HepG2 (cell line): ENCODE data around the gene SS18L1. TPM values are rescaled to one million over a fixed set of nuclear protein-coding genes. Genes with fewer than 3 reads are reported as not detected.
A peak's percentile ranks its signal among the peaks of the same experiment; 100 is the strongest.

Source experiments
- AFF4 ChIP-seq: sonication (generic); formaldehyde crosslinking; IDR thresholded peaks from 2 replicates; pipeline ENCODE4 v1.4.0; 2020; ENCODE audit warnings: missing genetic modification reagents
- CBX5 ChIP-seq: sonication (generic); formaldehyde crosslinking; IDR thresholded peaks from 2 replicates; pipeline ENCODE4 v1.4.0; 2020; ENCODE audit warnings: missing genetic modification reagents, borderline replicate concordance
- KDM3A ChIP-seq: IDR thresholded peaks from 2 replicates; pipeline ENCODE4 v1.6.1; 2018; ENCODE audit warnings: low read depth, missing compliant biosample characterization
- POGZ ChIP-seq: sonication (generic); formaldehyde crosslinking; IDR thresholded peaks from 2 replicates; pipeline ENCODE4 v1.4.0; 2020; ENCODE audit warnings: mild to moderate bottlenecking, missing genetic modification reagents
- ZNF317 ChIP-seq: sonication (generic); formaldehyde crosslinking; IDR thresholded peaks from 2 replicates; pipeline ENCODE4 v1.5.0; 2020; ENCODE audit warnings: mild to moderate bottlenecking, missing genetic modification reagents
- ZNF44 ChIP-seq: sonication (generic); formaldehyde crosslinking; IDR thresholded peaks from 2 replicates; pipeline ENCODE4 v1.5.1; 2020; ENCODE audit warnings: mild to moderate bottlenecking, missing genetic modification reagents
- ZNF883 ChIP-seq: sonication (generic); formaldehyde crosslinking; IDR thresholded peaks from 2 replicates; pipeline ENCODE4 v1.5.1; 2020; ENCODE audit warnings: mild to moderate bottlenecking, missing genetic modification reagents; ENCODE audit errors: not compliant biosample characterization
- polyA plus RNA-seq, 8 experiments: library from polyadenylated mRNA; depleted of rRNA in 3 of 8; stranded (reverse) in 7 of 8; unstranded in 1 of 8; fragments of >200 nt; fragmentation: Illumina TruSeq in 4 of 8; extraction: Trizol in 4 of 8; gene quantifications; 2 replicates each; pipeline versions ENCODE4 v1.2.1 to v1.2.3, GENCODE V29; 2011 to 2016; ENCODE audit warnings: low read depth in 4 of 8, missing spikeins in 1 of 8, mixed read lengths in 1 of 8; ENCODE audit not compliant: insufficient read depth in 1 of 8
- total RNA-seq, 5 experiments: library from RNA; depleted of rRNA; stranded (reverse); fragments of >200 nt; fragmentation: Illumina TruSeq; extraction: Trizol; gene quantifications; 2 replicates each; pipeline ENCODE4 v1.2.3, GENCODE V29; 2016; ENCODE audit warnings: low read depth in 1 of 5
- TF ChIP-seq, protein P1 (sequence below): sonication (generic); formaldehyde crosslinking; IDR thresholded peaks from 2 replicates; pipeline ENCODE4 v1.5.1; 2020; ENCODE audit warnings: mild to moderate bottlenecking, missing genetic modification reagents, borderline replicate concordance
- TF ChIP-seq, protein P2 (sequence below): sonication (generic); formaldehyde crosslinking; IDR thresholded peaks from 2 replicates; pipeline ENCODE4 v1.4.0; 2020; ENCODE audit warnings: mild to moderate bottlenecking, missing genetic modification reagents
- TF ChIP-seq, protein P3 (sequence below): sonication (generic); formaldehyde crosslinking; IDR thresholded peaks from 2 replicates; pipeline ENCODE4 v1.4.0; 2020; ENCODE audit warnings: missing genetic modification reagents
- TF ChIP-seq, protein P4 (sequence below): sonication (generic); formaldehyde crosslinking; IDR thresholded peaks from 2 replicates; pipeline ENCODE4 v1.4.0; 2020; ENCODE audit warnings: mild to moderate bottlenecking, missing genetic modification reagents

The SS18L1 gene
- total and polyA plus RNA-seq, 2 of the 13 experiments (the other 11 are each of a cell fraction or from before 2014, with no cell fraction given) = 17.8 to 27.6 TPM

GRCh38 chr20:62148908-62149314, 5.3 kb downstream of the SS18L1 start (continued):
- TF ChIP-seq AFF4 (CRISPR knock-in tag) (no peak), ZNF44 (CRISPR knock-in tag) (no peak), POGZ (0 out of 2 replicates have a peak, but pooled peaks have one; percentile 4), ZNF883 (CRISPR knock-in tag) (peak; percentile 65), KDM3A (CRISPR knock-in tag) (no peak), CBX5 (no peak), ZNF317 (CRISPR knock-in tag) (no peak)
- TF ChIP-seq, protein P1, sequence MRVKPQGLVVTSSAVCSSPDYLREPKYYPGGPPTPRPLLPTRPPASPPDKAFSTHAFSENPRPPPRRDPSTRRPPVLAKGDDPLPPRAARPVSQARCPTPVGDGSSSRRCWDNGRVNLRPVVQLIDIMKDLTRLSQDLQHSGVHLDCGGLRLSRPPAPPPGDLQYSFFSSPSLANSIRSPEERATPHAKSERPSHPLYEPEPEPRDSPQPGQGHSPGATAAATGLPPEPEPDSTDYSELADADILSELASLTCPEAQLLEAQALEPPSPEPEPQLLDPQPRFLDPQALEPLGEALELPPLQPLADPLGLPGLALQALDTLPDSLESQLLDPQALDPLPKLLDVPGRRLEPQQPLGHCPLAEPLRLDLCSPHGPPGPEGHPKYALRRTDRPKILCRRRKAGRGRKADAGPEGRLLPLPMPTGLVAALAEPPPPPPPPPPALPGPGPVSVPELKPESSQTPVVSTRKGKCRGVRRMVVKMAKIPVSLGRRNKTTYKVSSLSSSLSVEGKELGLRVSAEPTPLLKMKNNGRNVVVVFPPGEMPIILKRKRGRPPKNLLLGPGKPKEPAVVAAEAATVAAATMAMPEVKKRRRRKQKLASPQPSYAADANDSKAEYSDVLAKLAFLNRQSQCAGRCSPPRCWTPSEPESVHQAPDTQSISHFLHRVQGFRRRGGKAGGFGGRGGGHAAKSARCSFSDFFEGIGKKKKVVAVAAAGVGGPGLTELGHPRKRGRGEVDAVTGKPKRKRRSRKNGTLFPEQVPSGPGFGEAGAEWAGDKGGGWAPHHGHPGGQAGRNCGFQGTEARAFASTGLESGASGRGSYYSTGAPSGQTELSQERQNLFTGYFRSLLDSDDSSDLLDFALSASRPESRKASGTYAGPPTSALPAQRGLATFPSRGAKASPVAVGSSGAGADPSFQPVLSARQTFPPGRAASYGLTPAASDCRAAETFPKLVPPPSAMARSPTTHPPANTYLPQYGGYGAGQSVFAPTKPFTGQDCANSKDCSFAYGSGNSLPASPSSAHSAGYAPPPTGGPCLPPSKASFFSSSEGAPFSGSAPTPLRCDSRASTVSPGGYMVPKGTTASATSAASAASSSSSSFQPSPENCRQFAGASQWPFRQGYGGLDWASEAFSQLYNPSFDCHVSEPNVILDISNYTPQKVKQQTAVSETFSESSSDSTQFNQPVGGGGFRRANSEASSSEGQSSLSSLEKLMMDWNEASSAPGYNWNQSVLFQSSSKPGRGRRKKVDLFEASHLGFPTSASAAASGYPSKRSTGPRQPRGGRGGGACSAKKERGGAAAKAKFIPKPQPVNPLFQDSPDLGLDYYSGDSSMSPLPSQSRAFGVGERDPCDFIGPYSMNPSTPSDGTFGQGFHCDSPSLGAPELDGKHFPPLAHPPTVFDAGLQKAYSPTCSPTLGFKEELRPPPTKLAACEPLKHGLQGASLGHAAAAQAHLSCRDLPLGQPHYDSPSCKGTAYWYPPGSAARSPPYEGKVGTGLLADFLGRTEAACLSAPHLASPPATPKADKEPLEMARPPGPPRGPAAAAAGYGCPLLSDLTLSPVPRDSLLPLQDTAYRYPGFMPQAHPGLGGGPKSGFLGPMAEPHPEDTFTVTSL = no peak
- TF ChIP-seq, protein P2, sequence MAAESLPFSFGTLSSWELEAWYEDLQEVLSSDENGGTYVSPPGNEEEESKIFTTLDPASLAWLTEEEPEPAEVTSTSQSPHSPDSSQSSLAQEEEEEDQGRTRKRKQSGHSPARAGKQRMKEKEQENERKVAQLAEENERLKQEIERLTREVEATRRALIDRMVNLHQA (CRISPR knock-in tag) = no peak
- TF ChIP-seq, protein P3, sequence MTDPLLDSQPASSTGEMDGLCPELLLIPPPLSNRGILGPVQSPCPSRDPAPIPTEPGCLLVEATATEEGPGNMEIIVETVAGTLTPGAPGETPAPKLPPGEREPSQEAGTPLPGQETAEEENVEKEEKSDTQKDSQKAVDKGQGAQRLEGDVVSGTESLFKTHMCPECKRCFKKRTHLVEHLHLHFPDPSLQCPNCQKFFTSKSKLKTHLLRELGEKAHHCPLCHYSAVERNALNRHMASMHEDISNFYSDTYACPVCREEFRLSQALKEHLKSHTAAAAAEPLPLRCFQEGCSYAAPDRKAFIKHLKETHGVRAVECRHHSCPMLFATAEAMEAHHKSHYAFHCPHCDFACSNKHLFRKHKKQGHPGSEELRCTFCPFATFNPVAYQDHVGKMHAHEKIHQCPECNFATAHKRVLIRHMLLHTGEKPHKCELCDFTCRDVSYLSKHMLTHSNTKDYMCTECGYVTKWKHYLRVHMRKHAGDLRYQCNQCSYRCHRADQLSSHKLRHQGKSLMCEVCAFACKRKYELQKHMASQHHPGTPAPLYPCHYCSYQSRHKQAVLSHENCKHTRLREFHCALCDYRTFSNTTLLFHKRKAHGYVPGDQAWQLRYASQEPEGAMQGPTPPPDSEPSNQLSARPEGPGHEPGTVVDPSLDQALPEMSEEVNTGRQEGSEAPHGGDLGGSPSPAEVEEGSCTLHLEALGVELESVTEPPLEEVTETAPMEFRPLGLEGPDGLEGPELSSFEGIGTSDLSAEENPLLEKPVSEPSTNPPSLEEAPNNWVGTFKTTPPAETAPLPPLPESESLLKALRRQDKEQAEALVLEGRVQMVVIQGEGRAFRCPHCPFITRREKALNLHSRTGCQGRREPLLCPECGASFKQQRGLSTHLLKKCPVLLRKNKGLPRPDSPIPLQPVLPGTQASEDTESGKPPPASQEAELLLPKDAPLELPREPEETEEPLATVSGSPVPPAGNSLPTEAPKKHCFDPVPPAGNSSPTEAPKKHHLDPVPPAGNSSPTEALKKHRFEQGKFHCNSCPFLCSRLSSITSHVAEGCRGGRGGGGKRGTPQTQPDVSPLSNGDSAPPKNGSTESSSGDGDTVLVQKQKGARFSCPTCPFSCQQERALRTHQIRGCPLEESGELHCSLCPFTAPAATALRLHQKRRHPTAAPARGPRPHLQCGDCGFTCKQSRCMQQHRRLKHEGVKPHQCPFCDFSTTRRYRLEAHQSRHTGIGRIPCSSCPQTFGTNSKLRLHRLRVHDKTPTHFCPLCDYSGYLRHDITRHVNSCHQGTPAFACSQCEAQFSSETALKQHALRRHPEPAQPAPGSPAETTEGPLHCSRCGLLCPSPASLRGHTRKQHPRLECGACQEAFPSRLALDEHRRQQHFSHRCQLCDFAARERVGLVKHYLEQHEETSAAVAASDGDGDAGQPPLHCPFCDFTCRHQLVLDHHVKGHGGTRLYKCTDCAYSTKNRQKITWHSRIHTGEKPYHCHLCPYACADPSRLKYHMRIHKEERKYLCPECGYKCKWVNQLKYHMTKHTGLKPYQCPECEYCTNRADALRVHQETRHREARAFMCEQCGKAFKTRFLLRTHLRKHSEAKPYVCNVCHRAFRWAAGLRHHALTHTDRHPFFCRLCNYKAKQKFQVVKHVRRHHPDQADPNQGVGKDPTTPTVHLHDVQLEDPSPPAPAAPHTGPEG (CRISPR knock-in tag) = no peak
- TF ChIP-seq, protein P4, sequence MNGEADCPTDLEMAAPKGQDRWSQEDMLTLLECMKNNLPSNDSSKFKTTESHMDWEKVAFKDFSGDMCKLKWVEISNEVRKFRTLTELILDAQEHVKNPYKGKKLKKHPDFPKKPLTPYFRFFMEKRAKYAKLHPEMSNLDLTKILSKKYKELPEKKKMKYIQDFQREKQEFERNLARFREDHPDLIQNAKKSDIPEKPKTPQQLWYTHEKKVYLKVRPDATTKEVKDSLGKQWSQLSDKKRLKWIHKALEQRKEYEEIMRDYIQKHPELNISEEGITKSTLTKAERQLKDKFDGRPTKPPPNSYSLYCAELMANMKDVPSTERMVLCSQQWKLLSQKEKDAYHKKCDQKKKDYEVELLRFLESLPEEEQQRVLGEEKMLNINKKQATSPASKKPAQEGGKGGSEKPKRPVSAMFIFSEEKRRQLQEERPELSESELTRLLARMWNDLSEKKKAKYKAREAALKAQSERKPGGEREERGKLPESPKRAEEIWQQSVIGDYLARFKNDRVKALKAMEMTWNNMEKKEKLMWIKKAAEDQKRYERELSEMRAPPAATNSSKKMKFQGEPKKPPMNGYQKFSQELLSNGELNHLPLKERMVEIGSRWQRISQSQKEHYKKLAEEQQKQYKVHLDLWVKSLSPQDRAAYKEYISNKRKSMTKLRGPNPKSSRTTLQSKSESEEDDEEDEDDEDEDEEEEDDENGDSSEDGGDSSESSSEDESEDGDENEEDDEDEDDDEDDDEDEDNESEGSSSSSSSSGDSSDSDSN (CRISPR knock-in tag) = no peak
